K562 (cell line): ENCODE results near the gene MAP1A. TPM values are rescaled to one million over a fixed set of nuclear protein-coding genes. Genes with fewer than 3 reads are reported as not detected.

ENCODE experiments used
- GATAD2A ChIP-seq: fragments of 450-650 bp; IDR thresholded peaks from 2 replicates; pipeline ENCODE4 v1.6.1; 2017
- NCOA2 ChIP-seq, 2 experiments: fragments of 450-650 bp; IDR thresholded peaks; 2 replicates each; pipeline ENCODE4 v1.6.1; 2018; ENCODE audit warnings: mild to moderate bottlenecking in 2 of 2, moderate library complexity in 1 of 2; ENCODE audit not compliant: partially characterized antibody in 2 of 2
- RNF2 ChIP-seq: sonication (generic); IDR thresholded peaks from 2 replicates; pipeline ENCODE4 v1.6.1; 2016
- SUPT5H ChIP-seq: fragments of 450-650 bp; IDR thresholded peaks from 2 replicates; pipeline ENCODE4 v1.6.1; 2016
- TAF7 ChIP-seq: fragments of 450-650 bp; IDR thresholded peaks from 2 replicates; pipeline ENCODE4 v1.6.1; 2016; ENCODE audit warnings: missing genetic modification characterization, missing compliant biosample characterization
- WHSC1 ChIP-seq: IDR thresholded peaks from one replicate; pipeline ENCODE4 v1.6.1; 2012; ENCODE audit warnings: low read length, control low read depth, inconsistent platforms
- ZNF830 ChIP-seq: fragments of 250-450 bp; sonication (Bioruptor Pico); IDR thresholded peaks from 2 replicates; pipeline ENCODE4 v1.5.0; 2021; ENCODE audit warnings: mild to moderate bottlenecking
- polyA plus RNA-seq, 8 experiments: library from polyadenylated mRNA; depleted of rRNA in 4 of 8; stranded (reverse) in 5 of 8; unstranded in 3 of 8; fragments of >200 nt; fragmentation: Nextera tagmentation in 2 of 8; fragmentation: Illumina TruSeq in 1 of 8; extraction: Ambion mirVana in 2 of 8; extraction: Trizol in 1 of 8; gene quantifications; 2 replicates each; pipeline versions ENCODE4 v1.2.1 to v1.2.3, GENCODE V29; 2011 to 2014; ENCODE audit warnings: inconsistent platforms in 1 of 8, missing spikeins in 1 of 8
- total RNA-seq, 7 experiments: library from RNA; depleted of rRNA in 6 of 7; stranded (reverse); fragments of >200 nt in 6 of 7; fragmentation: Illumina TruSeq in 2 of 7; extraction: Trizol in 2 of 7; gene quantifications; 2 replicates each; pipeline versions ENCODE4 v1.2.1 to v1.2.3, GENCODE V29; 2011 to 2021; ENCODE audit warnings: low replicate concordance in 1 of 7
- TF ChIP-seq, protein P1 (sequence below): fragments of 450-650 bp; IDR thresholded peaks from 2 replicates; pipeline ENCODE4 v1.6.1; 2016; ENCODE audit warnings: mild to moderate bottlenecking, moderate library complexity
- TF ChIP-seq, protein P2 (sequence below): fragments of 150-350 bp; IDR thresholded peaks from 2 replicates; pipeline ENCODE4 v1.6.1; 2014; ENCODE audit warnings: low read depth, mild to moderate bottlenecking, low read length, borderline replicate concordance

The MAP1A gene
- total and polyA plus RNA-seq, 9 of the 15 experiments (the other 6 are each of a cell fraction or from before 2014, with no cell fraction given): 2.0 to 20.3 (median 7.3) TPM

DNA sequence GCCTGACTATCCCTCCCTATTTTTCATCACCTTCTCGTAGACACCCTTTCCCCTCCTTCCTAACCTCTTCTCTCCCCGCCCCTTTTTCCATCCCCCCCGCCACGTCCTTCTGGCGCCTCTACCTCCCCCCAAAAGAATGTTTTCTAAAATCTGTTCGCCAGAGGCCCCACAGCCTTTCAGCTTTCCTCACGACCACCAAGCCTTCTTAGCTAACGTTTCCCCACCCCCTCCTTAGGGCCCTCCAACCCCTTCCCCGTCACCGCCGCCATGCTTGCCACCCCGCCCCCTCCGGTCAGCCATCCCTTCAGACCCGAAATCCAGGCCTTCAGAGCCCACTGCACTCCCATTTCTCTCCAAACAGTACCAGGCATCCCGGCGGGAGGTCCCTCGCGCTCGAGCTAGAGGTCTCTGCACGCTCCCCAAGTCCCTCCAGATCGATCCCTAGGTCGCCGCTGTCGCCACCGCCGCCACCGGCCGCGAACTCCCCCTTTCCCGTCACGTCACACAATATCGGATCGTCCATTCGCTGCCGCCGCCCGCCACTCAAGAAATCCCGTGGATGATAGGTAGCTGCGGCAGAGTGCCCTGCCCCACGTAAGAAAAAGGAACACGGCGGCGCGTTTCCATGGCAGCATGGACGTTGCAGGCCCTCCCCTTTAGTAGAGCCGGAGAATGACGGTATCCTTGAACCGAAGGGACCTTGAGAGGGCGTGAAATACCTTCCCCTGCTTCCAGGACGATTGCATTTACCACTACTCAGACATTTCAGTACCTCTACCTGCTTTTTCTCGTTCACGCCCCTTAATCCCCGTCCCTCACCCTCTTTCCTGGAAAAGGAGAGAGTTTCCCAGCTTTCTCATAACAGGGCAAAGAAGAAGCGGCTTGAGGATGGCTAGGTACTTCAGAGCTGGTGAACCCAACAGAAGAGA, 24.5 kb upstream of the MAP1A start, which contains the start of gene TP53BP1 (continued):
- no peak for TF ChIP-seq NCOA2 (IDR thresholded peaks at IDR 0.05; ENCODE audit: partially characterized antibody in 2 of 2)
- TF ChIP-seq, protein P1, sequence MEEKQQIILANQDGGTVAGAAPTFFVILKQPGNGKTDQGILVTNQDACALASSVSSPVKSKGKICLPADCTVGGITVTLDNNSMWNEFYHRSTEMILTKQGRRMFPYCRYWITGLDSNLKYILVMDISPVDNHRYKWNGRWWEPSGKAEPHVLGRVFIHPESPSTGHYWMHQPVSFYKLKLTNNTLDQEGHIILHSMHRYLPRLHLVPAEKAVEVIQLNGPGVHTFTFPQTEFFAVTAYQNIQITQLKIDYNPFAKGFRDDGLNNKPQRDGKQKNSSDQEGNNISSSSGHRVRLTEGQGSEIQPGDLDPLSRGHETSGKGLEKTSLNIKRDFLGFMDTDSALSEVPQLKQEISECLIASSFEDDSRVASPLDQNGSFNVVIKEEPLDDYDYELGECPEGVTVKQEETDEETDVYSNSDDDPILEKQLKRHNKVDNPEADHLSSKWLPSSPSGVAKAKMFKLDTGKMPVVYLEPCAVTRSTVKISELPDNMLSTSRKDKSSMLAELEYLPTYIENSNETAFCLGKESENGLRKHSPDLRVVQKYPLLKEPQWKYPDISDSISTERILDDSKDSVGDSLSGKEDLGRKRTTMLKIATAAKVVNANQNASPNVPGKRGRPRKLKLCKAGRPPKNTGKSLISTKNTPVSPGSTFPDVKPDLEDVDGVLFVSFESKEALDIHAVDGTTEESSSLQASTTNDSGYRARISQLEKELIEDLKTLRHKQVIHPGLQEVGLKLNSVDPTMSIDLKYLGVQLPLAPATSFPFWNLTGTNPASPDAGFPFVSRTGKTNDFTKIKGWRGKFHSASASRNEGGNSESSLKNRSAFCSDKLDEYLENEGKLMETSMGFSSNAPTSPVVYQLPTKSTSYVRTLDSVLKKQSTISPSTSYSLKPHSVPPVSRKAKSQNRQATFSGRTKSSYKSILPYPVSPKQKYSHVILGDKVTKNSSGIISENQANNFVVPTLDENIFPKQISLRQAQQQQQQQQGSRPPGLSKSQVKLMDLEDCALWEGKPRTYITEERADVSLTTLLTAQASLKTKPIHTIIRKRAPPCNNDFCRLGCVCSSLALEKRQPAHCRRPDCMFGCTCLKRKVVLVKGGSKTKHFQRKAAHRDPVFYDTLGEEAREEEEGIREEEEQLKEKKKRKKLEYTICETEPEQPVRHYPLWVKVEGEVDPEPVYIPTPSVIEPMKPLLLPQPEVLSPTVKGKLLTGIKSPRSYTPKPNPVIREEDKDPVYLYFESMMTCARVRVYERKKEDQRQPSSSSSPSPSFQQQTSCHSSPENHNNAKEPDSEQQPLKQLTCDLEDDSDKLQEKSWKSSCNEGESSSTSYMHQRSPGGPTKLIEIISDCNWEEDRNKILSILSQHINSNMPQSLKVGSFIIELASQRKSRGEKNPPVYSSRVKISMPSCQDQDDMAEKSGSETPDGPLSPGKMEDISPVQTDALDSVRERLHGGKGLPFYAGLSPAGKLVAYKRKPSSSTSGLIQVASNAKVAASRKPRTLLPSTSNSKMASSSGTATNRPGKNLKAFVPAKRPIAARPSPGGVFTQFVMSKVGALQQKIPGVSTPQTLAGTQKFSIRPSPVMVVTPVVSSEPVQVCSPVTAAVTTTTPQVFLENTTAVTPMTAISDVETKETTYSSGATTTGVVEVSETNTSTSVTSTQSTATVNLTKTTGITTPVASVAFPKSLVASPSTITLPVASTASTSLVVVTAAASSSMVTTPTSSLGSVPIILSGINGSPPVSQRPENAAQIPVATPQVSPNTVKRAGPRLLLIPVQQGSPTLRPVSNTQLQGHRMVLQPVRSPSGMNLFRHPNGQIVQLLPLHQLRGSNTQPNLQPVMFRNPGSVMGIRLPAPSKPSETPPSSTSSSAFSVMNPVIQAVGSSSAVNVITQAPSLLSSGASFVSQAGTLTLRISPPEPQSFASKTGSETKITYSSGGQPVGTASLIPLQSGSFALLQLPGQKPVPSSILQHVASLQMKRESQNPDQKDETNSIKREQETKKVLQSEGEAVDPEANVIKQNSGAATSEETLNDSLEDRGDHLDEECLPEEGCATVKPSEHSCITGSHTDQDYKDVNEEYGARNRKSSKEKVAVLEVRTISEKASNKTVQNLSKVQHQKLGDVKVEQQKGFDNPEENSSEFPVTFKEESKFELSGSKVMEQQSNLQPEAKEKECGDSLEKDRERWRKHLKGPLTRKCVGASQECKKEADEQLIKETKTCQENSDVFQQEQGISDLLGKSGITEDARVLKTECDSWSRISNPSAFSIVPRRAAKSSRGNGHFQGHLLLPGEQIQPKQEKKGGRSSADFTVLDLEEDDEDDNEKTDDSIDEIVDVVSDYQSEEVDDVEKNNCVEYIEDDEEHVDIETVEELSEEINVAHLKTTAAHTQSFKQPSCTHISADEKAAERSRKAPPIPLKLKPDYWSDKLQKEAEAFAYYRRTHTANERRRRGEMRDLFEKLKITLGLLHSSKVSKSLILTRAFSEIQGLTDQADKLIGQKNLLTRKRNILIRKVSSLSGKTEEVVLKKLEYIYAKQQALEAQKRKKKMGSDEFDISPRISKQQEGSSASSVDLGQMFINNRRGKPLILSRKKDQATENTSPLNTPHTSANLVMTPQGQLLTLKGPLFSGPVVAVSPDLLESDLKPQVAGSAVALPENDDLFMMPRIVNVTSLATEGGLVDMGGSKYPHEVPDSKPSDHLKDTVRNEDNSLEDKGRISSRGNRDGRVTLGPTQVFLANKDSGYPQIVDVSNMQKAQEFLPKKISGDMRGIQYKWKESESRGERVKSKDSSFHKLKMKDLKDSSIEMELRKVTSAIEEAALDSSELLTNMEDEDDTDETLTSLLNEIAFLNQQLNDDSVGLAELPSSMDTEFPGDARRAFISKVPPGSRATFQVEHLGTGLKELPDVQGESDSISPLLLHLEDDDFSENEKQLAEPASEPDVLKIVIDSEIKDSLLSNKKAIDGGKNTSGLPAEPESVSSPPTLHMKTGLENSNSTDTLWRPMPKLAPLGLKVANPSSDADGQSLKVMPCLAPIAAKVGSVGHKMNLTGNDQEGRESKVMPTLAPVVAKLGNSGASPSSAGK: no peak
- TF ChIP-seq WHSC1: no peak
- TF ChIP-seq, protein P2, sequence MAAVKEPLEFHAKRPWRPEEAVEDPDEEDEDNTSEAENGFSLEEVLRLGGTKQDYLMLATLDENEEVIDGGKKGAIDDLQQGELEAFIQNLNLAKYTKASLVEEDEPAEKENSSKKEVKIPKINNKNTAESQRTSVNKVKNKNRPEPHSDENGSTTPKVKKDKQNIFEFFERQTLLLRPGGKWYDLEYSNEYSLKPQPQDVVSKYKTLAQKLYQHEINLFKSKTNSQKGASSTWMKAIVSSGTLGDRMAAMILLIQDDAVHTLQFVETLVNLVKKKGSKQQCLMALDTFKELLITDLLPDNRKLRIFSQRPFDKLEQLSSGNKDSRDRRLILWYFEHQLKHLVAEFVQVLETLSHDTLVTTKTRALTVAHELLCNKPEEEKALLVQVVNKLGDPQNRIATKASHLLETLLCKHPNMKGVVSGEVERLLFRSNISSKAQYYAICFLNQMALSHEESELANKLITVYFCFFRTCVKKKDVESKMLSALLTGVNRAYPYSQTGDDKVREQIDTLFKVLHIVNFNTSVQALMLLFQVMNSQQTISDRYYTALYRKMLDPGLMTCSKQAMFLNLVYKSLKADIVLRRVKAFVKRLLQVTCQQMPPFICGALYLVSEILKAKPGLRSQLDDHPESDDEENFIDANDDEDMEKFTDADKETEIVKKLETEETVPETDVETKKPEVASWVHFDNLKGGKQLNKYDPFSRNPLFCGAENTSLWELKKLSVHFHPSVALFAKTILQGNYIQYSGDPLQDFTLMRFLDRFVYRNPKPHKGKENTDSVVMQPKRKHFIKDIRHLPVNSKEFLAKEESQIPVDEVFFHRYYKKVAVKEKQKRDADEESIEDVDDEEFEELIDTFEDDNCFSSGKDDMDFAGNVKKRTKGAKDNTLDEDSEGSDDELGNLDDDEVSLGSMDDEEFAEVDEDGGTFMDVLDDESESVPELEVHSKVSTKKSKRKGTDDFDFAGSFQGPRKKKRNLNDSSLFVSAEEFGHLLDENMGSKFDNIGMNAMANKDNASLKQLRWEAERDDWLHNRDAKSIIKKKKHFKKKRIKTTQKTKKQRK: no peak
- peak; percentile 72 for TF ChIP-seq SUPT5H
- TF ChIP-seq RNF2: no peak
- no peak for TF ChIP-seq TAF7 (tag)
- TF ChIP-seq GATAD2A: no peak
- TF ChIP-seq ZNF830 (CRISPR knock-in tag): no peak
